ENCODE data around the gene LRRC59. TPM values are rescaled to one million over a fixed set of nuclear protein-coding genes. Genes with fewer than 3 reads are reported as not detected.
"Not testable (repeated sequence)": the region's sequence is repeated elsewhere in the genome, so short reads cannot be mapped to it uniquely, and the experiment has no call there.

The LRRC59 gene
- total RNA-seq, 1 experiment from 2014 or later = 250 TPM

DNA sequence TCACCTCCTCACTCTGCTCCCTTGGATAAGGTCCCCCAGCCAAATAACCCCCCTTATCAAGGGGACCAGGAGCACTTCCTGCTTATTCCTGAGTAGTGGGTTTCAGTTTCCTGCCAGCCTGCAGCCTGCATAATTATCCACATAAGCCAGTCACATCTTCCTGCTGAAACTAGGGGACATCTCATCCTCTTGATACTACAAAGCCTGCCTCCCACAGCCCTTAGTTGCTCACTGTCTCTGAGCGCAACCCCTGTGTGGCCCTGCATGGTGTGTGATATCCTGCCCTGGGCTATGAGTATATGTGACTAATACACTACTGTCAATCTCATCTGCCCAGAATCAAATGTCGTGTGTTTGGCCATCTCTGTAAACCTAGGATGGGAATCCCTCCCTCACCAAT, 59.4 kb downstream of the LRRC59 start:
- in situ Hi-C loops (cut with HindIII; ENCODE audit: low pct_unique_long_range_greater_than_20kb, low sequenced_read_pairs) = no loop called here
- DNase-seq (ENCODE audit: low read depth) = no peak

DNA sequence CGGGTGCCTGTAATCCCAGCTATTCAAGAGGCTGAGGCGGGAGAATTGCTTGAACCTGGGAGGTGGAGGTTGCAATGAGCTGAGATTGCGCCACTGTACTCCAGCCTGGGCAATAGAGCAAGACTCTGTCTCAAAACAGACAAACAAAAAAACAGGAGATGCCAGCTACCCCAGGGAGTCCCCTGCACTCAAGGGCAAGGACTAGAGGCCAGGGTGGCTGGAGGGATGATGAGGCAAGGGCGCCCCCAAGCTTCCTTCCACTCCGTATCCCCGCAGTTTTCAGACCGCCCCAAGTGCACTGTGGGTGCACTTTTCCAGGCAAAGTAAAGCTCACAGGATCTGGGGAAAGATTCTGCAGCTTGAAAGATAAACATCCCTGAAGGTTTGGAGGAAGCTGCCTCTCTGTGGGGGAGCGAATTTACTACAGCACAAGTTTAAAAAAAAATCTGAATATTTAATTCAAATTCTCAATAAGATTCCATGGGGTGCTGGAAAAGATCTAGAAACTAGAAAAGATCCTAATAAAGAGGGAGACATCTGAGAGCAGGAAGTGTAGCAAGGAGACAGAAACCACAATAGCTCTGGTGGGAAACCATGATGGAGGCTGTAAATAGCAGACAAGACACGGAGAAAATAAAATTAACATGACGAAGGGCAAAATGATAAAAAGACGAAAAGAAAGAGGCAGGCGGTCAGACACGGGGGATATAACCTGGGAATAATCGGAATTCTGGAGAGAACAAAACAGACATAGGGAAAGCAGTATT, 63.8 kb downstream of the LRRC59 start:
- DNase-seq (ENCODE audit: low read depth); in situ Hi-C loops (cut with HindIII; ENCODE audit: low pct_unique_long_range_greater_than_20kb, low sequenced_read_pairs): not testable (repeated sequence)

DNA sequence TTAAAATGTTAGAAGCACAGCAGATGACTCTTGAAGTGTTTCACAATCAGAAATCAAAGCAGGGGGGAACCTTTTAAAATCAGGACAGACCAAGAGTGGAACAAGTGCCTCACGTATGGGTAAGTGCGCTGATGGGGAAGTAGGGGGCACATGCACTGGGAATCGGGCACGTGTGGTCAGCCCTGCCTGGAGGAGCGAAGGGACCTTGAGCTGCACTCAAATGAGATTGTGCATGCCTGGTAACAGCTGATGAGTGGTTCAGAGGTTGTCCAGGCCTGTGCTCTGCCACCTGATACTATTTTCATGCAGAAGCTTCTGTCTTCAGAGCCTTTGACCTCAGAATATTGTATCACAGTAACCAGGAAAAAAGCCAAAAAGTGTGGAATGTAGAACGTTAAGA, 65.1 kb downstream of the LRRC59 start:
- no peak for DNase-seq (ENCODE audit: low read depth)
- in situ Hi-C loops (cut with HindIII; ENCODE audit: low pct_unique_long_range_greater_than_20kb, low sequenced_read_pairs) = no loop called here

Other genes with a start within 250 kb of the LRRC59 start
- 31.5 and 34.7 TPM in 2 replicates for gene PPP1R9B, start 246.8 kb downstream of the LRRC59 start, total RNA-seq (2014; rRNA removed; shearing (Covaris generic); ENCODE audit: low replicate concordance)
- not detected in 2 replicates for gene SGCA, start 231.5 kb downstream of the LRRC59 start, total RNA-seq (2014; rRNA removed; shearing (Covaris generic); ENCODE audit: low replicate concordance)
- 4.6 and 25.0 TPM in 2 replicates for gene COL1A1, start 195.9 kb downstream of the LRRC59 start, total RNA-seq (2014; rRNA removed; shearing (Covaris generic); ENCODE audit: low replicate concordance)
- 0.44 and 1.9 TPM in 2 replicates for gene TMEM92, start 123.1 kb downstream of the LRRC59 start, total RNA-seq (2014; rRNA removed; shearing (Covaris generic); ENCODE audit: low replicate concordance)
- 39.4 and 53.5 TPM in 2 replicates for gene XYLT2, start 51.4 kb downstream of the LRRC59 start, total RNA-seq (2014; rRNA removed; shearing (Covaris generic); ENCODE audit: low replicate concordance)
- gene MRPL27, start 24.3 kb downstream of the LRRC59 start, total RNA-seq (2014; rRNA removed; shearing (Covaris generic); ENCODE audit: low replicate concordance) = 62.3 and 126 TPM in 2 replicates
- 16.9 and 19.0 TPM in 2 replicates for gene EME1, start 24.3 kb downstream of the LRRC59 start, total RNA-seq (2014; rRNA removed; shearing (Covaris generic); ENCODE audit: low replicate concordance)
- gene ACSF2, start 28.7 kb upstream of the LRRC59 start, total RNA-seq (2014; rRNA removed; shearing (Covaris generic); ENCODE audit: low replicate concordance) = 33.1 and 62.2 TPM in 2 replicates
- gene CHAD, start 71.4 kb upstream of the LRRC59 start, total RNA-seq (2014; rRNA removed; shearing (Covaris generic); ENCODE audit: low replicate concordance) = not detected in 2 replicates
- 31.4 and 41.4 TPM in 2 replicates for gene RSAD1, start 81.3 kb upstream of the LRRC59 start, total RNA-seq (2014; rRNA removed; shearing (Covaris generic); ENCODE audit: low replicate concordance)
- 1.1 and 9.3 TPM in 2 replicates for gene MYCBPAP, start 110.9 kb upstream of the LRRC59 start, total RNA-seq (2014; rRNA removed; shearing (Covaris generic); ENCODE audit: low replicate concordance)
- gene EPN3, start 135.2 kb upstream of the LRRC59 start, total RNA-seq (2014; rRNA removed; shearing (Covaris generic); ENCODE audit: low replicate concordance) = 0.07 and 0.32 TPM in 2 replicates
- gene SPATA20, start 149.7 kb upstream of the LRRC59 start, total RNA-seq (2014; rRNA removed; shearing (Covaris generic); ENCODE audit: low replicate concordance) = 138 and 140 TPM in 2 replicates
- 0.35 and 3.3 TPM in 2 replicates for gene CACNA1G, start 163.2 kb upstream of the LRRC59 start, total RNA-seq (2014; rRNA removed; shearing (Covaris generic); ENCODE audit: low replicate concordance)
- gene ABCC3, start 237.4 kb upstream of the LRRC59 start, total RNA-seq (2014; rRNA removed; shearing (Covaris generic); ENCODE audit: low replicate concordance) = 67.8 and 69.9 TPM in 2 replicates

Data from Caki2 (cell line).